Endothelial cell of umbilical vein (primary cell): ENCODE results near the gene ADARB2. TPM values are rescaled to one million over a fixed set of nuclear protein-coding genes. Genes with fewer than 3 reads are reported as not detected.

Experiments used
- BruUV-seq: library from RNA; stranded (reverse); fragments of 400-500 nt; replicated peaks from 2 replicates; lab custom pipeline; 2021; lab: Mats Ljungman, UMichigan
- CTCF ChIA-PET: fragments of 300-600, 350-600 bp; sonication (Branson Sonifier 250); formaldehyde crosslinking; loops from one replicate; lab custom pipeline; 2021; ENCODE audit warnings: antibody characterized with exemption, inconsistent platforms; lab: Charles Lee
- POLR2A ChIA-PET: fragments of 300-600, 350-600 bp; sonication (Branson Sonifier 250); formaldehyde crosslinking; loops from one replicate; lab custom pipeline; 2021; ENCODE audit warnings: antibody characterized with exemption, inconsistent platforms; lab: Charles Lee
- DNase-seq: peaks from one replicate; pipeline ENCODE4 v3.0.0-alpha.2; 2011; ENCODE audit warnings: low read depth, low spot score
- FAIRE-seq: peaks from 2 replicates; lab custom pipeline; 2011; peaks lifted over from hg19 to GRCh38; lab: Jason Lieb, UNC
- H2AFZ ChIP-seq: 2 replicates; pipeline ENCODE4 v1.6.0; 2012; ENCODE audit warnings: low read depth, low read length, control low read depth, inconsistent platforms
- H3K27ac ChIP-seq: 2 replicates; pipeline ENCODE4 v1.5.1; 2011; ENCODE audit warnings: low read depth, mild to moderate bottlenecking, control low read depth, low read length, moderate library complexity; ENCODE audit not compliant: insufficient read depth
- H3K27me3 ChIP-seq, 2 experiments: 2 replicates each; pipeline versions ENCODE4 v1.6.0 to v1.6.1; 2011; ENCODE audit warnings: low read length in 2 of 2, mixed read lengths in 1 of 2; ENCODE audit not compliant: control insufficient read depth in 2 of 2, insufficient read depth in 2 of 2
- H3K36me3 ChIP-seq, 2 experiments: 2 replicates in 1 of 2; 3 replicates in 1 of 2; pipeline ENCODE4 v1.5.1; 2011; ENCODE audit warnings: low read length in 2 of 2, mild to moderate bottlenecking in 1 of 2, moderate library complexity in 1 of 2; ENCODE audit not compliant: control insufficient read depth in 2 of 2, insufficient read depth in 2 of 2; ENCODE audit errors: extremely low read depth in 1 of 2
- H3K4me1 ChIP-seq: 3 replicates; pipeline ENCODE4 v1.5.1; 2011; ENCODE audit warnings: mild to moderate bottlenecking, low read length; ENCODE audit not compliant: control insufficient read depth, insufficient read depth; ENCODE audit errors: extremely low read depth
- H3K4me2 ChIP-seq: 2 replicates; pipeline ENCODE4 v1.6.1; 2011; ENCODE audit warnings: low read length, control low read depth, mixed read lengths; ENCODE audit not compliant: insufficient read depth
- H3K4me3 ChIP-seq, 3 experiments: fragments of 200-600 bp in 1 of 3; sonication (generic), shearing (Covaris generic) in 1 of 3; replicated peaks in 1 of 3; 2 replicates each; pipeline ENCODE4 v1.5.1; 2011 to 2016; ENCODE audit warnings: control low read depth in 3 of 3, low read length in 3 of 3, mild to moderate bottlenecking in 2 of 3, inconsistent platforms in 1 of 3, low read depth in 1 of 3, moderate library complexity in 1 of 3; ENCODE audit not compliant: insufficient read depth in 1 of 3
- H3K79me2 ChIP-seq: 2 replicates; pipeline ENCODE4 v1.6.0; 2012; ENCODE audit warnings: low read length, inconsistent platforms; ENCODE audit not compliant: control insufficient read depth, insufficient read depth
- H3K9ac ChIP-seq: replicated peaks from 2 replicates; pipeline ENCODE3; 2011; ENCODE audit warnings: low read length, control low read depth; ENCODE audit not compliant: insufficient read depth; ENCODE audit errors: extremely low read depth
- H3K9me1 ChIP-seq: replicated peaks from 3 replicates; pipeline ENCODE4 v1.6.0; 2011; ENCODE audit warnings: mild to moderate bottlenecking, low read length; ENCODE audit not compliant: control insufficient read depth, insufficient read depth; ENCODE audit errors: extremely low read depth
- H3K9me3 ChIP-seq: replicated peaks from 2 replicates; pipeline ENCODE4 v1.5.1; 2012; ENCODE audit warnings: low read length, inconsistent platforms; ENCODE audit not compliant: control insufficient read depth, insufficient read depth
- H4K20me1 ChIP-seq: replicated peaks from 2 replicates; pipeline ENCODE3; 2011; ENCODE audit warnings: mild to moderate bottlenecking, low read length; ENCODE audit not compliant: control insufficient read depth, insufficient read depth; ENCODE audit errors: extremely low read depth
- CTCF ChIP-seq, 2 donors: IDR thresholded peaks; 1 replicate in 1 of 2; 2 replicates in 1 of 2; pipeline ENCODE4 v1.5.1; 2011; ENCODE audit warnings: low read length in 2 of 2, mild to moderate bottlenecking in 2 of 2, moderate library complexity in 2 of 2, control low read depth in 1 of 2, inconsistent platforms in 1 of 2, low read depth in 1 of 2; ENCODE audit not compliant: insufficient read depth in 1 of 2; ENCODE audit errors: extremely low read depth in 1 of 2
- EZH2 ChIP-seq: IDR thresholded peaks from 2 replicates; pipeline ENCODE4 v1.6.1; 2012; ENCODE audit warnings: borderline replicate concordance, low read depth, mild to moderate bottlenecking, moderate library complexity, low read length, inconsistent platforms; ENCODE audit not compliant: severe bottlenecking
- FOS ChIP-seq: IDR thresholded peaks from 2 replicates; pipeline ENCODE4 v1.6.1; 2011; ENCODE audit warnings: mild to moderate bottlenecking, low read length, moderate library complexity, borderline replicate concordance; ENCODE audit not compliant: insufficient read depth
- GATA2 ChIP-seq: IDR thresholded peaks from 2 replicates; pipeline ENCODE4 v1.7.0; 2011; ENCODE audit warnings: low read depth, mild to moderate bottlenecking, moderate library complexity, mixed read lengths, low read length; ENCODE audit not compliant: insufficient read length, insufficient read depth
- JUN ChIP-seq: IDR thresholded peaks from 2 replicates; pipeline ENCODE4 v1.6.1; 2011; ENCODE audit warnings: borderline replicate concordance, low read depth; ENCODE audit not compliant: insufficient read length, insufficient read depth
- MYC ChIP-seq: IDR thresholded peaks from one replicate; pipeline ENCODE4 v1.6.1; 2011; ENCODE audit warnings: mild to moderate bottlenecking, low read depth, low read length
- POLR2A ChIP-seq: IDR thresholded peaks from 2 replicates; pipeline ENCODE4 v1.6.1; 2012; ENCODE audit warnings: low read depth, mild to moderate bottlenecking, control low read depth, low read length
- POLR2AphosphoS5 ChIP-seq: IDR thresholded peaks from 2 replicates; pipeline ENCODE4 v1.6.1; 2012; ENCODE audit warnings: low read depth, mild to moderate bottlenecking, control low read depth, low read length, moderate library complexity; ENCODE audit not compliant: insufficient read depth
- dilution Hi-C: fragments of 300-500 bp; cut with MboI; formaldehyde crosslinking; loops from one replicate; pipeline ENCODE4 v1.15.0; 2019; ENCODE audit warnings: low sequenced_read_pairs; ENCODE audit not compliant: extremely low pct_ligation_motif_present
- intact Hi-C: fragments of 100-400 bp; cut with micrococcal nuclease; formaldehyde crosslinking; loops from one replicate; pipeline ENCODE4 v1.10.0; 2022
- polyA plus RNA-seq, 4 experiments: library from polyadenylated mRNA; depleted of rRNA in 3 of 4; stranded (reverse) in 3 of 4; unstranded in 1 of 4; fragments of >200 nt; gene quantifications; 2 replicates each; pipeline versions ENCODE4 v1.2.1 to v1.2.3, GENCODE V29; 2011 to 2012; ENCODE audit warnings: missing spikeins in 1 of 4
- total RNA-seq: library from RNA; stranded (reverse); gene quantifications from 2 replicates; pipeline ENCODE4 v1.2.3, GENCODE V29; 2021
- TF ChIP-seq, protein P1 (sequence below): IDR thresholded peaks from 2 replicates; pipeline ENCODE4 v1.6.1; 2011; ENCODE audit not compliant: insufficient read depth, insufficient read length

Gene ADARB2
- total and polyA plus RNA-seq, 2 donors (not counting 3 experiments of a cell fraction or from before 2014, with no cell fraction given) = not detected

GRCh38 chr10:1454951-1455350, 282.4 kb downstream of the ADARB2 start:
- no peaks in the 10 kb centered on the region for H3K27me3 ChIP-seq
- no peaks in the 10 kb centered on the region for H3K36me3 ChIP-seq
- H2AFZ ChIP-seq = no peak overlapping the region
- H3K9me3 ChIP-seq = peaks cover 5% of the 10 kb centered on the region
- H3K9ac ChIP-seq = no peak overlapping the region
- H3K4me1 ChIP-seq = no peaks in the 10 kb centered on the region
- ChIA-PET POLR2A (no interaction called here), CTCF (no interaction called here)
- no peak overlapping the region for H3K27ac ChIP-seq
- H3K4me2 ChIP-seq = no peak overlapping the region
- no peaks in the 10 kb centered on the region for H3K9me1 ChIP-seq
- DNase-seq (no peak), FAIRE-seq (no peak)
- no TSS peak for BruUV-seq
- intact Hi-C loops = no loop called here
- no peak for TF ChIP-seq MYC
- TF ChIP-seq, protein P1, sequence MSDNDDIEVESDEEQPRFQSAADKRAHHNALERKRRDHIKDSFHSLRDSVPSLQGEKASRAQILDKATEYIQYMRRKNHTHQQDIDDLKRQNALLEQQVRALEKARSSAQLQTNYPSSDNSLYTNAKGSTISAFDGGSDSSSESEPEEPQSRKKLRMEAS = no peak
- no peak for TF ChIP-seq POLR2AphosphoS5
- TF ChIP-seq CTCF (IDR thresholded peaks at IDR 0.05; ENCODE audit: extremely low read depth in 1 of 2, insufficient read depth in 1 of 2, low read depth in 1 of 2, low read length in 2 of 2) = no peak
- TF ChIP-seq POLR2A = no peak
- no peak for TF ChIP-seq JUN
- no peak for TF ChIP-seq GATA2
- no peak for TF ChIP-seq FOS
- TF ChIP-seq EZH2 = no peak
- H3K79me2 ChIP-seq = no peaks in the 10 kb centered on the region
- H4K20me1 ChIP-seq = no peaks in the 10 kb centered on the region
- dilution Hi-C loops = no loop called here
- no peak overlapping the region for H3K4me3 ChIP-seq
